Activated T-cell treated with anti-CD3 and anti-CD28 coated beads for 48 hours (primary cell): Measurements from ENCODE around the gene OSTC.

ENCODE experiments used
- DNase-seq: peaks from one replicate; pipeline ENCODE4 v3.0.0-alpha.2; 2020; ENCODE audit warnings: low read depth

The OSTC gene

DNA sequence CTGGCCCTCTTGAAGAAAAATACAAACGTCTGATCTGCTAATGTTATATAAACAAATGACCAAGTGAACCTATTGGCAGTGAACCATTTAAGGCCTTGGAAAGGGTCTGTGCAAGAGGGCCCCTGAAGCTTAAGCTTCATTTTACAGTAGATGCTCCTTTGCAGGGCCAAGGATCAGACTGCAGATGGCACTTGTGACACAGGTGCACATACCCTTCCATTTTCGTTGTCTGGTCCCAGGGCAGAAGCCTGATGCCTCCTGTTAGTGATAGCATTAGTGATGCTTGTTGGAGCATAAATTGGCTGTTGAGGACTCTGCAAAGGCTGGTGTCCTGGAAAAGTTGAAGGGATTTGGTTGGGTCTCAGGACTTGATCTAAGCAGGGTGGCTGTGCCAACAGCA, 65.9 kb downstream of the OSTC start:
- no peak for DNase-seq

DNA sequence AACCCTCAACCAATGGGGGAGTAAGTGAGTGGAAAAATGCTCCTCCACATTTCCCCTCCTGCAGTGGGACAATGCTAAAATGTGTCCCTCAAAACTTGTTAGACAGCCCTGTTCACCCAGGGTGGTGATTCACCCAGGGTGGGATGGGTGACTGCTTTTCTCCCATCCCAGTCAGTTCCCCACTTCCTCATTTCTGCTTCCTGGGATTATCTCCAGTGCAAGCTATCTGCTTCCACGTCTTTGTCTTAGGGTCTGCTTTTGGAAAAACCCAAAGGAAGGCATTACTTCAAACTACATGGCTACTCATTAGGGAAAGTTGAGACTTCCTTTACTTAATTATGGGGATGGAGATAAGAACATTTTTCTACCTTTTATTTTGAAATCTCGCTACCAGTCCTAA, 67.0 kb downstream of the OSTC start:
- DNase-seq: no peak
